ENCODE measurements around the gene CASR.
"Not testable (repeated sequence)": the region's sequence is repeated elsewhere in the genome, so short reads cannot be mapped to it uniquely, and the experiment has no call there.

Gene CASR

DNA sequence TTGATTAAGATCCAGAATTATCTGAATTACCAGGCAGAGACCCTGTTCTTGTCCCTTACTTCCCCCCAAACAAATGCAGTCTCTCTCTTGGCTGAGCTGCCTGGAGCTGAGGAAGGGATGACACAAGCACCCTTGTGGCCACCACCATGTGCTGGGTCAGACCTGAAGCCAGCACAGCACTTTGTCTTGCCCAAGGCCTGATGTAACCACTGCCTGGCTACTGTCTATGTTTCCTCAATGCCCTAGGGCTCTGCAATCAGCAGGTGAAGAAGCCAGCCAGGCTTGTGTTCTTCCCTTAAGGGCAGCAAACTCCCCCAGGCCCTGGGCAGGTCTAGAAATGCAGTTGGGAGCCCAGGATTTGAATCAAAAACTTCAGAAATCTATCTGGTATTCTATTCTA is 15.8 kb upstream of the CASR start:
- DNase-seq (ENCODE audit: low spot score) (no peak), ATAC-seq (ENCODE audit: low read depth) (no peak)
- H3K27ac ChIP-seq (ENCODE audit: poor library complexity, severe bottlenecking), result no peak overlapping the region
- no peaks in the 10 kb centered on the region for H3K4me1 ChIP-seq (ENCODE audit: insufficient read depth, poor library complexity, severe bottlenecking)
- H3K36me3 ChIP-seq (ENCODE audit: low read depth), result no peaks in the 10 kb centered on the region
- no peaks in the 10 kb centered on the region for H3K27me3 ChIP-seq (ENCODE audit: insufficient read depth, poor library complexity, severe bottlenecking)
- TF ChIP-seq, protein P1, sequence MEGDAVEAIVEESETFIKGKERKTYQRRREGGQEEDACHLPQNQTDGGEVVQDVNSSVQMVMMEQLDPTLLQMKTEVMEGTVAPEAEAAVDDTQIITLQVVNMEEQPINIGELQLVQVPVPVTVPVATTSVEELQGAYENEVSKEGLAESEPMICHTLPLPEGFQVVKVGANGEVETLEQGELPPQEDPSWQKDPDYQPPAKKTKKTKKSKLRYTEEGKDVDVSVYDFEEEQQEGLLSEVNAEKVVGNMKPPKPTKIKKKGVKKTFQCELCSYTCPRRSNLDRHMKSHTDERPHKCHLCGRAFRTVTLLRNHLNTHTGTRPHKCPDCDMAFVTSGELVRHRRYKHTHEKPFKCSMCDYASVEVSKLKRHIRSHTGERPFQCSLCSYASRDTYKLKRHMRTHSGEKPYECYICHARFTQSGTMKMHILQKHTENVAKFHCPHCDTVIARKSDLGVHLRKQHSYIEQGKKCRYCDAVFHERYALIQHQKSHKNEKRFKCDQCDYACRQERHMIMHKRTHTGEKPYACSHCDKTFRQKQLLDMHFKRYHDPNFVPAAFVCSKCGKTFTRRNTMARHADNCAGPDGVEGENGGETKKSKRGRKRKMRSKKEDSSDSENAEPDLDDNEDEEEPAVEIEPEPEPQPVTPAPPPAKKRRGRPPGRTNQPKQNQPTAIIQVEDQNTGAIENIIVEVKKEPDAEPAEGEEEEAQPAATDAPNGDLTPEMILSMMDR (IDR thresholded peaks at IDR 0.05; ENCODE audit: poor library complexity, severe bottlenecking), result no peak
- H3K9me3 ChIP-seq (ENCODE audit: severe bottlenecking), result no peaks in the 10 kb centered on the region
- no peak overlapping the region for H3K4me3 ChIP-seq (ENCODE audit: severe bottlenecking)

DNA sequence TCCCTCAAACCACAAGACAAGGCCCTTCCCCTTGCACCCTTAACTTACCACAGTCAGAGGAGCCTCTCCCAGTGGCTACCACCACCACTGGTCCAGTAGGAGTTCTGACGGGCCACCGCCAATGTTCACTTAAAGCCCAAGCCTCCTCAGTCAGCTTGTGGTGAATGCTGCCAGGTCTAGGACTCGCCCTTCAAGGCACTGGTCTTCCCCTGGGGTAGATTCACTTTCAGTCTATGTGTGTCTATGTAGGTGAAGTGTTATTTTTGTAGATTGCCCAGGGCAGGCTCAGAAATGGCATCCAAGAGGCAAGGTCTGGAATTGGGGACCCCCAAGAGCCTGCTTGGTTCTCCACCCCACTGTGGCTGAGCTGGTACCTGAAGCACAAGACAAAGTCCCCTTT is 15.4 kb upstream of the CASR start:
- Histone ChIP-seq H3K4me3 (ENCODE audit: severe bottlenecking) (no peak overlapping the region), H3K9me3 (ENCODE audit: severe bottlenecking) (no peaks in the 10 kb centered on the region), H3K27me3 (ENCODE audit: insufficient read depth, poor library complexity, severe bottlenecking) (no peaks in the 10 kb centered on the region), H3K4me1 (ENCODE audit: insufficient read depth, poor library complexity, severe bottlenecking) (no peaks in the 10 kb centered on the region), H3K36me3 (ENCODE audit: low read depth) (no peaks in the 10 kb centered on the region), H3K27ac (ENCODE audit: poor library complexity, severe bottlenecking) (no peak overlapping the region)
- DNase-seq (ENCODE audit: low spot score) (no peak), ATAC-seq (ENCODE audit: low read depth) (no peak)
- TF ChIP-seq, protein P1 (IDR thresholded peaks at IDR 0.05; ENCODE audit: poor library complexity, severe bottlenecking), result no peak

DNA sequence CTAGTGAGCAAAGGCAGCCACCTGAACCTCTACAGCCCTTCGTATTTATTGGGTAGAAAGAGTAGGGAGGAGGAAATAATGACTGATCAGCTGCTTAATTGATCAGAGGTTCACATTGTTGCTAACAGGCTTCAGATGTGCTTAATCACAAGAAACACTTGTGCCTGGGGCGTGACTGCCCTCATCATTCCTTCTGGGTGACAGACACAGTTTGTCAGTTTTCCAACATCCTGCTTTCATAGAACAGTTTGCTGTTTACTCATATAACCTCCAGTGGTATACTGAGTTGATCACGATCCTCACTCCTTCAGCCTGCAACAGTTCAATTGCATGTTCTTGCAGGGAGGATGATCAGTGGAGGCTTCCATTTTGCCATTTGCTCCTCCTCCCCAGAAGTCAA is 13.6 kb upstream of the CASR start:
- Histone ChIP-seq H3K27ac (ENCODE audit: poor library complexity, severe bottlenecking) (no peak overlapping the region), H3K4me1 (ENCODE audit: insufficient read depth, poor library complexity, severe bottlenecking) (no peaks in the 10 kb centered on the region), H3K4me3 (ENCODE audit: severe bottlenecking) (no peak overlapping the region), H3K9me3 (ENCODE audit: severe bottlenecking) (no peaks in the 10 kb centered on the region), H3K36me3 (ENCODE audit: low read depth) (no peaks in the 10 kb centered on the region), H3K27me3 (ENCODE audit: insufficient read depth, poor library complexity, severe bottlenecking) (no peaks in the 10 kb centered on the region)
- ATAC-seq (ENCODE audit: low read depth) (no peak), DNase-seq (ENCODE audit: low spot score) (no peak)
- TF ChIP-seq, protein P1 (IDR thresholded peaks at IDR 0.05; ENCODE audit: poor library complexity, severe bottlenecking), result no peak

DNA sequence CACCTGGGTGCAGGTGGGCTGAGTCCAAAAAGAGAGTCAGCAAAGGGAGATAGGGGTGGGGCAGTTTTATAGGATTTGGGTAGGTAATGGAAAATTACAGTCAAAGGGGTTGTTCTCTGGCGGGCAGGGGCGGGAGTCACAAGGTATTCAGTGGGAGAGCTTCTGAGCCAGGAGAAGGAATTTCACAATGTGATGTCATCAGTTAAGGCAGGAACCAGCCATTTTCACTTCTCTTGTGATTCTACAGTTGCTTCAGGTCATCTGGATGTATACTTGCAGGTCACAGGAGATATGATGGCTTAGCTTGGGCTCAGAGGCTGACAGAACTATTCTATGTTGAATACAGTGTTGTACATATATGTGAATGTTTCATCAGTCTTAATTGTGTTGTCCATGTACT is 12.1 kb upstream of the CASR start:
- H3K27ac ChIP-seq (ENCODE audit: poor library complexity, severe bottlenecking); DNase-seq (ENCODE audit: low spot score); H3K4me3 ChIP-seq (ENCODE audit: severe bottlenecking); H3K36me3 ChIP-seq (ENCODE audit: low read depth); H3K27me3 ChIP-seq (ENCODE audit: insufficient read depth, poor library complexity, severe bottlenecking); ATAC-seq (ENCODE audit: low read depth); H3K4me1 ChIP-seq (ENCODE audit: insufficient read depth, poor library complexity, severe bottlenecking); H3K9me3 ChIP-seq (ENCODE audit: severe bottlenecking): not testable (repeated sequence)

DNA sequence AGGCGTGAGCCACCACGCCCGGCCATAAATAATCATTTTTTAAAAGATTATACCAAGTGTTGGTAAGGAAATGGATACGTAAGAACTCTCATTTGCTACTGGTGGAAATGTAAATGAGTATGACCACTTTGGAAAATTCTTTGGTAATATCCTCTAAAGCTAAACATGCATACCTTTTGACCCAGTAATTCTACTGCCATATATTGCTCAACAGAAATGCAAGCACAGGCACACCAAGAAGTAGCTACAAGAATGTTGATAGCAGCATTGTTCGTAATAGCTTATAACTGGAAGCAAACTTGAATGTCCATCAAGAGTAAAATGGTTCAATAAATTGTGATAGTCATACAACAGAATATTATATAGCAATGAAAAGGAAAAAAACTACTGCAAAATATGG is 4.8 kb upstream of the CASR start:
- no peak for ATAC-seq (ENCODE audit: low read depth)

More for the DNA sequence above, 4.8 kb upstream of the CASR start:
- H3K4me1 ChIP-seq (ENCODE audit: insufficient read depth, poor library complexity, severe bottlenecking), result no peaks in the 10 kb centered on the region
- peaks cover 19% of the 10 kb centered on the region for H3K27me3 ChIP-seq (ENCODE audit: insufficient read depth, poor library complexity, severe bottlenecking)
- H3K9me3 ChIP-seq (ENCODE audit: severe bottlenecking), result no peaks in the 10 kb centered on the region
- H3K36me3 ChIP-seq (ENCODE audit: low read depth), result no peaks in the 10 kb centered on the region
- H3K4me3 ChIP-seq (ENCODE audit: severe bottlenecking), result no peak overlapping the region
- H3K27ac ChIP-seq (ENCODE audit: poor library complexity, severe bottlenecking), result no peak overlapping the region
- DNase-seq (ENCODE audit: low spot score), result no peak
- TF ChIP-seq, protein P1 (IDR thresholded peaks at IDR 0.05; ENCODE audit: poor library complexity, severe bottlenecking), result no peak
